C4-2B (cell line): ENCODE data around the gene APIP.

Experiments used
- H3K27ac ChIP-seq: fragments of 450-650 bp; 2 replicates; pipeline ENCODE4 v1.5.1; 2017
- CTCF ChIP-seq: fragments of 450-650 bp; conservative IDR thresholded peaks from 2 replicates; pipeline ENCODE4 v1.5.1; 2017; ENCODE audit warnings: mild to moderate bottlenecking
- ZFX ChIP-seq: fragments of 450-650 bp; IDR thresholded peaks from 2 replicates; pipeline ENCODE4 v1.6.1; 2017

APIP gene

GRCh38 chr11:34855754-34856095, 60.5 kb downstream of the APIP start:
- TF ChIP-seq ZFX, result no peak
- TF ChIP-seq CTCF, result 0 out of 2 replicates have a peak, but pooled peaks have one; percentile 5

GRCh38 chr11:34855021-34855753, 61.0 kb downstream of the APIP start:
- H3K27ac ChIP-seq, result no peak overlapping the region
- no peak for TF ChIP-seq ZFX
- TF ChIP-seq CTCF, result no peak

More at GRCh38 chr11:34855754-34856095, 60.5 kb downstream of the APIP start:
- no peak overlapping the region for H3K27ac ChIP-seq

GRCh38 chr11:34851916-34852315, 64.3 kb downstream of the APIP start:
- TF ChIP-seq ZFX (no peak), CTCF (no peak)
- no peak overlapping the region for H3K27ac ChIP-seq

GRCh38 chr11:34850334-34850733, 65.8 kb downstream of the APIP start:
- no peak for TF ChIP-seq CTCF
- no peak for TF ChIP-seq ZFX

GRCh38 chr11:34846467-34846866, 69.7 kb downstream of the APIP start:
- H3K27ac ChIP-seq, result no peak overlapping the region
- TF ChIP-seq CTCF, result no peak
- no peak for TF ChIP-seq ZFX

More at GRCh38 chr11:34850334-34850733, 65.8 kb downstream of the APIP start:
- no peak overlapping the region; the same call in 1 of the 2 replicates for H3K27ac ChIP-seq

GRCh38 chr11:34844463-34845112, 71.6 kb downstream of the APIP start:
- no peak for TF ChIP-seq CTCF
- no peak for TF ChIP-seq ZFX
- no peak overlapping the region for H3K27ac ChIP-seq

- no peak for TF ChIP-seq CTCF
- TF ChIP-seq ZFX, result no peak
- no peak overlapping the region for H3K27ac ChIP-seq
Observed at GRCh38 chr11:34843271-34843670, 72.9 kb downstream of the APIP start.
